ENCODE measurements around the gene MERTK. TPM values are rescaled to one million over a fixed set of nuclear protein-coding genes. Genes with fewer than 3 reads are reported as not detected.
"Not testable (repeated sequence)": the region's sequence is repeated elsewhere in the genome, so short reads cannot be mapped to it uniquely, and the experiment has no call there.

The MERTK gene
- total RNA-seq, 1 experiment from 2014 or later: 18.4 TPM

- DNase-seq (ENCODE audit: low spot score): no peak
- Histone ChIP-seq H3K36me3 (ENCODE audit: insufficient read depth, low read length, poor library complexity, severe bottlenecking) (no peaks in the 10 kb centered on the region), H3K4me1 (ENCODE audit: insufficient read depth, low read length, poor library complexity, severe bottlenecking) (peaks cover 81% of the 10 kb centered on the region), H3K9me3 (ENCODE audit: low read depth, low read length, poor library complexity, severe bottlenecking) (no peaks in the 10 kb centered on the region), H3K4me3 (ENCODE audit: low read depth, low read length, poor library complexity, severe bottlenecking) (no peak overlapping the region), H3K27ac (ENCODE audit: low read depth, low read length, poor library complexity, severe bottlenecking) (peak overlapping the region; percentile 56), H3K27me3 (replicated peaks; ENCODE audit: insufficient read depth, low read depth, low read length, poor library complexity) (no peaks in the 10 kb centered on the region)
- TF ChIP-seq, protein P1, sequence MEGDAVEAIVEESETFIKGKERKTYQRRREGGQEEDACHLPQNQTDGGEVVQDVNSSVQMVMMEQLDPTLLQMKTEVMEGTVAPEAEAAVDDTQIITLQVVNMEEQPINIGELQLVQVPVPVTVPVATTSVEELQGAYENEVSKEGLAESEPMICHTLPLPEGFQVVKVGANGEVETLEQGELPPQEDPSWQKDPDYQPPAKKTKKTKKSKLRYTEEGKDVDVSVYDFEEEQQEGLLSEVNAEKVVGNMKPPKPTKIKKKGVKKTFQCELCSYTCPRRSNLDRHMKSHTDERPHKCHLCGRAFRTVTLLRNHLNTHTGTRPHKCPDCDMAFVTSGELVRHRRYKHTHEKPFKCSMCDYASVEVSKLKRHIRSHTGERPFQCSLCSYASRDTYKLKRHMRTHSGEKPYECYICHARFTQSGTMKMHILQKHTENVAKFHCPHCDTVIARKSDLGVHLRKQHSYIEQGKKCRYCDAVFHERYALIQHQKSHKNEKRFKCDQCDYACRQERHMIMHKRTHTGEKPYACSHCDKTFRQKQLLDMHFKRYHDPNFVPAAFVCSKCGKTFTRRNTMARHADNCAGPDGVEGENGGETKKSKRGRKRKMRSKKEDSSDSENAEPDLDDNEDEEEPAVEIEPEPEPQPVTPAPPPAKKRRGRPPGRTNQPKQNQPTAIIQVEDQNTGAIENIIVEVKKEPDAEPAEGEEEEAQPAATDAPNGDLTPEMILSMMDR (conservative IDR thresholded peaks at IDR 0.05; ENCODE audit: low read depth, low read length): no peak
- no peak for TF ChIP-seq EZH2 (IDR thresholded peaks at IDR 0.05; ENCODE audit: borderline replicate concordance, low read depth, low read length, poor library complexity, severe bottlenecking)
- intact Hi-C loops (cut with micrococcal nuclease; ENCODE audit: unreplicated experiment): loop anchor here (10.0 kb wide), 1 partner anchor 346 kb away; the partner anchor contains the start of gene ZC3H8
- POLR2A ChIA-PET (ENCODE audit: low non-redundant PET): no interaction called here
- BruUV-seq (replicated peaks): no TSS peak
- CTCF ChIA-PET: no interaction called here
Observed at GRCh38 chr2:111908578-111908977, 10.2 kb downstream of the MERTK start.

DNA sequence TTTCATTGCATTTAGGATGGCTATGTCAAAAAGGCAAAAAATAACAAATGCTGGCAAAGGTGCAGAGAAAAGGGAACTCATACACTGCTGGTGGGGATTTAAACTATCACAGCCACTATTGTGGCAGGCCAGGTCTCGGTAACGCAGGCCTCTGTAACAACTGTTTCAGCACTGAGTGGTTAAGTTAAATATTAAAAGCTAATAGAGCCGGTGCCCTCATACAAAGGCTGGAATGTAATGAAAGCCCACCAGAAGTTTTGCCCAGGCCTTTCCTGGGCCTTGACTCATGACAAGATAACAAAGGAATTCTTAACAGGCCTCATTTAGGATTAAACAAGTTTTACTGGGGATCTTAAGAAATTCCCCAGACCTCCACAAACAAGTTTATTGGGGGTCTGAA is 10.7 kb downstream of the MERTK start:
- ChIA-PET CTCF (no interaction called here), POLR2A (ENCODE audit: low non-redundant PET) (no interaction called here)
- Histone ChIP-seq H3K27ac (ENCODE audit: low read depth, low read length, poor library complexity, severe bottlenecking) (peak overlapping the region; percentile 56), H3K4me3 (ENCODE audit: low read depth, low read length, poor library complexity, severe bottlenecking) (no peak overlapping the region), H3K27me3 (replicated peaks; ENCODE audit: insufficient read depth, low read depth, low read length, poor library complexity) (no peaks in the 10 kb centered on the region), H3K9me3 (ENCODE audit: low read depth, low read length, poor library complexity, severe bottlenecking) (no peaks in the 10 kb centered on the region), H3K4me1 (ENCODE audit: insufficient read depth, low read length, poor library complexity, severe bottlenecking) (peaks cover 76% of the 10 kb centered on the region), H3K36me3 (ENCODE audit: insufficient read depth, low read length, poor library complexity, severe bottlenecking) (no peaks in the 10 kb centered on the region)
- no peak for DNase-seq (ENCODE audit: low spot score)
- no TSS peak for BruUV-seq (replicated peaks)
- TF ChIP-seq, protein P1 (conservative IDR thresholded peaks at IDR 0.05; ENCODE audit: low read depth, low read length): no peak
- TF ChIP-seq EZH2 (IDR thresholded peaks at IDR 0.05; ENCODE audit: borderline replicate concordance, low read depth, low read length, poor library complexity, severe bottlenecking): no peak
- intact Hi-C loops (cut with micrococcal nuclease; ENCODE audit: unreplicated experiment): loop anchor here (10.0 kb wide), 1 partner anchor 346 kb away; the partner anchor contains the start of gene ZC3H8

DNA sequence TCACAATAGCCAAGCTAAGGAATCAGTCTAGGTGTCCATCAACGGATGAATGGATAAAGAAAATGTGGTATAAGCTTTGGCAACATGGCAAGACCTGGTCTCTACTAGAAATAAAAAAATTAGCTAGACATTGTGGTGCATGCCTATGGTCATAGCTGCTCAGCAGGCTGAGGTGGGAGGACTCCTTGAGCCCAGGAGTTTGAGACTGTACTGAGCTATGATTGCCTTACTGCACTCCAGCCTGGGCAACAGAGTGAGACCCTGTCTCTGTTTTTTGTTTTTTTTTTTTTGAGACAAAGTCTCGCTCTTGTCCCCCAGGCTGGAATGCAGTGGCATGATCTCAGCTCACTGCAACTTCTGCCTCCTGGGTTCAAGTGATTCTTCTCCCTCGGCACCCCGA is 11.6 kb downstream of the MERTK start:
- intact Hi-C loops (cut with micrococcal nuclease; ENCODE audit: unreplicated experiment): loop anchor here (10.0 kb wide), 1 partner anchor 345 kb away; the partner anchor contains the start of gene ZC3H8
- POLR2A ChIA-PET (ENCODE audit: low non-redundant PET): not testable (repeated sequence)

DNA sequence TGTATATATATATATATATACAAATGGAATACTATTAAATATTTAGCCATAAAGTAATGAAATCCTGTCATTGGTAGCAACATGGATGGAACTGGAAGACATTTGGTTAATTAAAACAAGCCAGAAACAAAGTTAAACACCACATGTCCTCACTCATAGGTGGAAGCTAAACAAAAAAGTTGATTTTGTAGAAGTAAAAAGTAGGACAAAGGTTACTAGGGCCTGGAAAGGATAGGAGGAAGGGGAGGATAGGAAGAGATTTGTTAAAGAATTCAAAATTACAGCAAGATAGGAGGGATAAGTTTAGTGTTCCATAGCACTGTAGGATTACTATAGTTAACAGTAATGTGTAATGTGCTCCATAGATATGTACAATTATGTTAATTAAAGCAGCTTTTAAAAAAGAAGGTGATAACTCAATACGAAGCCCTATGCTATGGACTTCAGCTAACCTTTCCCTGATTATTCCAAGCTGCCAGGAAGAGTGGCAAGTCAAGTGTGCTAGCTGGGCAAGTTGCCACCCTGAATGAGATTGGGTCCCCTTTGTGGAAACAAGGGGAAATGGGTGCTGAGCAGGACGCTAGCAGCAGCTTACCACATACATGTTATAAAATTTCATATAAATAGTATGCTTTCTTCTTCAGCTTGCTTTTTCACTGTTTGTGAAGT is 12.3 kb downstream of the MERTK start:
- CTCF ChIA-PET: no interaction called here
- no TSS peak for BruUV-seq (replicated peaks)
- POLR2A ChIA-PET (ENCODE audit: low non-redundant PET): no interaction called here

More for the DNA sequence above, 11.6 kb downstream of the MERTK start:
- peaks cover 68% of the 10 kb centered on the region for H3K4me1 ChIP-seq (ENCODE audit: insufficient read depth, low read length, poor library complexity, severe bottlenecking)
- H3K9me3 ChIP-seq (ENCODE audit: low read depth, low read length, poor library complexity, severe bottlenecking); BruUV-seq (replicated peaks); DNase-seq (ENCODE audit: low spot score); H3K4me3 ChIP-seq (ENCODE audit: low read depth, low read length, poor library complexity, severe bottlenecking); H3K27me3 ChIP-seq (replicated peaks; ENCODE audit: insufficient read depth, low read depth, low read length, poor library complexity); CTCF ChIA-PET; H3K27ac ChIP-seq (ENCODE audit: low read depth, low read length, poor library complexity, severe bottlenecking); H3K36me3 ChIP-seq (ENCODE audit: insufficient read depth, low read length, poor library complexity, severe bottlenecking): not testable (repeated sequence)

DNA sequence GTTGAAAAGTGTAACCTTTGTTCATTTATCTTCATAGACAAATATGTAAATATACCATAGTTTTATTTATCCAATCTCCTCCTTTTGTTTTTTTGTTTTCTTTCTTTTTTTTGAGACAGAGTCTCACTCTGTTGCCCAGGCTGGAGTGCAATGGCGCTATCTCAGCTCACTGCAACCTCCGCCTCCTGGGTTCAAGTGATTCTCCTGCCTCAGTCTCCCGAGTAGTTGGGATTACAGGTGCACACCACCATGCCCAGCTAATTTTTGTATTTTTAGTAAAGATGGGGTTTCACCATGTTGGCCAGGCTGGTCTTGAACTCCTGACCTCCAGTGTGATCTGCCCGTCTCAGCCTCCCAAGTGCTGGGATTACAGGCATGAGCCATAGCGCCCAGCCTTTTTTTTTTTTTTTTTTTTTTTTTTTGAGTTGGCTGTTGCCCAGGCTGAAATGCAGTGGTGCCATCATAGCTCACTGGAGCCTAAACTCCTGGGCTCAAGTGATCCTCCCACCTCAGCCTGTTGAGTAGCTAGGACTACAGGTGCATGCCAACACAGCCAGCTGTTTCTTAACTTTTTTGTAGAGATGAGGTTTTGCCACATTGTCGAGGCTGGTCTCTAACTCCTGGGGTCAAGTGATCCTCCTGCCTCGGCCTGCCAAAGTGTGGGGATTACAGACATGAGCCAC is 13.0 kb downstream of the MERTK start:
- H3K4me3 ChIP-seq (ENCODE audit: low read depth, low read length, poor library complexity, severe bottlenecking); BruUV-seq (replicated peaks); H3K36me3 ChIP-seq (ENCODE audit: insufficient read depth, low read length, poor library complexity, severe bottlenecking); DNase-seq (ENCODE audit: low spot score); H3K27me3 ChIP-seq (replicated peaks; ENCODE audit: insufficient read depth, low read depth, low read length, poor library complexity); H3K9me3 ChIP-seq (ENCODE audit: low read depth, low read length, poor library complexity, severe bottlenecking); intact Hi-C loops (cut with micrococcal nuclease; ENCODE audit: unreplicated experiment); CTCF ChIA-PET; POLR2A ChIA-PET (ENCODE audit: low non-redundant PET); H3K27ac ChIP-seq (ENCODE audit: low read depth, low read length, poor library complexity, severe bottlenecking): not testable (repeated sequence)
- H3K4me1 ChIP-seq (ENCODE audit: insufficient read depth, low read length, poor library complexity, severe bottlenecking): peaks cover 58% of the 10 kb centered on the region

More for the DNA sequence above, 12.3 kb downstream of the MERTK start:
- no peak for TF ChIP-seq EZH2 (IDR thresholded peaks at IDR 0.05; ENCODE audit: borderline replicate concordance, low read depth, low read length, poor library complexity, severe bottlenecking)
- TF ChIP-seq, protein P1 (conservative IDR thresholded peaks at IDR 0.05; ENCODE audit: low read depth, low read length): no peak
- H3K36me3 ChIP-seq (ENCODE audit: insufficient read depth, low read length, poor library complexity, severe bottlenecking): no peaks in the 10 kb centered on the region
- intact Hi-C loops (cut with micrococcal nuclease; ENCODE audit: unreplicated experiment): no loop called here
- H3K4me1 ChIP-seq (ENCODE audit: insufficient read depth, low read length, poor library complexity, severe bottlenecking): peaks cover 63% of the 10 kb centered on the region
- peak; percentile 49 for DNase-seq (ENCODE audit: low spot score)
- no peak overlapping the region for H3K27ac ChIP-seq (ENCODE audit: low read depth, low read length, poor library complexity, severe bottlenecking)
- no peaks in the 10 kb centered on the region for H3K27me3 ChIP-seq (replicated peaks; ENCODE audit: insufficient read depth, low read depth, low read length, poor library complexity)
- H3K4me3 ChIP-seq (ENCODE audit: low read depth, low read length, poor library complexity, severe bottlenecking): no peak overlapping the region
- no peaks in the 10 kb centered on the region for H3K9me3 ChIP-seq (ENCODE audit: low read depth, low read length, poor library complexity, severe bottlenecking)

Data from A673 (cell line).